ENCODE data around the gene POLD3. TPM values are rescaled to one million over a fixed set of nuclear protein-coding genes. Genes with fewer than 3 reads are reported as not detected.

POLD3 gene
- total and polyA plus RNA-seq, 2 of the 8 experiments (the other 6 are each of a cell fraction or from before 2014, with no cell fraction given) = 18.1 to 29.3 TPM

GRCh38 chr11:74571062-74571399 is 21.4 kb upstream of the POLD3 start:
- DNase-seq (ENCODE audit: low read depth in 1 of 2, low spot score in 2 of 2) (no peak), FAIRE-seq (no peak)
- Histone ChIP-seq H3K23me2 (ENCODE audit: low read depth, low read length) (no peaks in the 10 kb centered on the region), H3K36me3 (ENCODE audit: control insufficient read depth in 2 of 4, insufficient read depth in 4 of 4, low read length in 3 of 4) (no peaks in the 10 kb centered on the region), H3K79me2 (ENCODE audit: control insufficient read depth in 1 of 2, insufficient read depth in 2 of 2, low read length in 2 of 2) (no peaks in the 10 kb centered on the region), H3K27me3 (replicated peaks in 1 of 4; ENCODE audit: control insufficient read depth in 3 of 4, extremely low read depth in 1 of 4, insufficient read depth in 3 of 4, low read length in 3 of 4) (no peaks in the 10 kb centered on the region), H2AFZ (ENCODE audit: low read length) (no peak overlapping the region), H3K79me1 (ENCODE audit: low read depth, low read length) (no peaks in the 10 kb centered on the region), H4K8ac (ENCODE audit: extremely low read depth, insufficient read depth, low read length) (no peak overlapping the region), H2BK20ac (ENCODE audit: low read length) (no peak overlapping the region), H3K9me3 (ENCODE audit: insufficient read depth in 2 of 2, low read depth in 1 of 2, low read length in 1 of 2) (no peaks in the 10 kb centered on the region), H4K91ac (replicated peaks; ENCODE audit: insufficient read length, low read length) (no peak overlapping the region), H3K23ac (ENCODE audit: insufficient read length) (no peak overlapping the region), H3K18ac (ENCODE audit: extremely low read depth, low read length) (no peak overlapping the region), H2BK15ac (ENCODE audit: low read length) (no peak overlapping the region), H3K4ac (replicated peaks; ENCODE audit: insufficient read length, low read depth, low read length) (no peak overlapping the region), H4K5ac (ENCODE audit: insufficient read length, low read depth, low read length) (no peak overlapping the region), H3K27ac (ENCODE audit: low read depth, low read length) (no peak overlapping the region), H2AK5ac (ENCODE audit: low read depth, low read length) (no peak overlapping the region), H2BK5ac (ENCODE audit: low read depth, low read length) (no peak overlapping the region), H3K56ac (replicated peaks; ENCODE audit: insufficient read length, low read depth, low read length) (no peak overlapping the region), H3K4me3 (ENCODE audit: extremely low read depth in 1 of 4, insufficient read depth in 2 of 4, low read depth in 3 of 4, low read length in 4 of 4) (no peak overlapping the region), H2BK120ac (replicated peaks; ENCODE audit: low read depth, low read length) (no peak overlapping the region), H3K14ac (ENCODE audit: insufficient read length) (no peak overlapping the region), H4K20me1 (replicated peaks in 1 of 2; ENCODE audit: control insufficient read depth in 1 of 2, insufficient read depth in 2 of 2, low read length in 2 of 2) (no peaks in the 10 kb centered on the region), H3K9ac (replicated peaks in 1 of 4; ENCODE audit: extremely low read depth in 1 of 4, low read depth in 3 of 4, low read length in 3 of 4) (no peak overlapping the region), H3K4me2 (ENCODE audit: insufficient read depth in 1 of 2, low read depth in 2 of 2, low read length in 2 of 2) (no peak overlapping the region), H3K4me1 (replicated peaks in 1 of 4; ENCODE audit: control insufficient read depth in 3 of 4, insufficient read depth in 4 of 4, low read length in 3 of 4) (no peaks in the 10 kb centered on the region), H2BK12ac (ENCODE audit: low read depth, low read length) (no peak overlapping the region)
- CTCF ChIA-PET (ENCODE audit: partially characterized antibody) = interaction anchor here (0.6 to 11.0 kb wide), 36 partner anchors 9 to 320 kb away, joined by 3 to 291 read pairs (median 4); partner anchors contain the start of genes KCNE3, LIPT2 and POLD3
- 65% methylated on average over 2 of the region's 2 CpGs; no CpG with 5 or more reads in 1 of the 2 experiments for WGBS, 2 experiments (ENCODE audit: extremely low coverage in 1 of 2, insufficient coverage in 1 of 2, insufficient read length in 1 of 2, insufficient replicate concordance in 2 of 2, low coverage in 1 of 2, low lambda C conversion rate in 2 of 2, missing lambda C conversion rate in 1 of 2)
- POLR2A ChIA-PET (ENCODE audit: partially characterized antibody) = interaction anchor here (2.5 kb wide), 1 partner anchor 118 kb away, joined by 8 read pairs; no protein-coding TSS in a partner anchor
- TF ChIP-seq CTCF (IDR thresholded peaks at IDR 0.05; ENCODE audit: control extremely low read depth in 1 of 3, insufficient read depth in 1 of 3, low read depth in 1 of 3, low read length in 3 of 3) = no peak
